Smooth muscle cell of the brain vasculature (primary cell): ENCODE measurements around the gene ZC3H7A.
A peak's percentile ranks its signal among the peaks of the same experiment; 100 is the strongest.
"Not testable (repeated sequence)": the region's sequence is repeated elsewhere in the genome, so short reads cannot be mapped to it uniquely, and the experiment has no call there.

ENCODE experiments used
- DNase-seq: peaks from one replicate; pipeline ENCODE4 v3.0.0-alpha.2; 2012; ENCODE audit warnings: low read depth, low spot score

ZC3H7A gene, protein sequence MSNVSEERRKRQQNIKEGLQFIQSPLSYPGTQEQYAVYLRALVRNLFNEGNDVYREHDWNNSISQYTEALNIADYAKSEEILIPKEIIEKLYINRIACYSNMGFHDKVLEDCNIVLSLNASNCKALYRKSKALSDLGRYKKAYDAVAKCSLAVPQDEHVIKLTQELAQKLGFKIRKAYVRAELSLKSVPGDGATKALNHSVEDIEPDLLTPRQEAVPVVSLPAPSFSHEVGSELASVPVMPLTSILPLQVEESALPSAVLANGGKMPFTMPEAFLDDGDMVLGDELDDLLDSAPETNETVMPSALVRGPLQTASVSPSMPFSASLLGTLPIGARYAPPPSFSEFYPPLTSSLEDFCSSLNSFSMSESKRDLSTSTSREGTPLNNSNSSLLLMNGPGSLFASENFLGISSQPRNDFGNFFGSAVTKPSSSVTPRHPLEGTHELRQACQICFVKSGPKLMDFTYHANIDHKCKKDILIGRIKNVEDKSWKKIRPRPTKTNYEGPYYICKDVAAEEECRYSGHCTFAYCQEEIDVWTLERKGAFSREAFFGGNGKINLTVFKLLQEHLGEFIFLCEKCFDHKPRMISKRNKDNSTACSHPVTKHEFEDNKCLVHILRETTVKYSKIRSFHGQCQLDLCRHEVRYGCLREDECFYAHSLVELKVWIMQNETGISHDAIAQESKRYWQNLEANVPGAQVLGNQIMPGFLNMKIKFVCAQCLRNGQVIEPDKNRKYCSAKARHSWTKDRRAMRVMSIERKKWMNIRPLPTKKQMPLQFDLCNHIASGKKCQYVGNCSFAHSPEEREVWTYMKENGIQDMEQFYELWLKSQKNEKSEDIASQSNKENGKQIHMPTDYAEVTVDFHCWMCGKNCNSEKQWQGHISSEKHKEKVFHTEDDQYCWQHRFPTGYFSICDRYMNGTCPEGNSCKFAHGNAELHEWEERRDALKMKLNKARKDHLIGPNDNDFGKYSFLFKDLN

DNA sequence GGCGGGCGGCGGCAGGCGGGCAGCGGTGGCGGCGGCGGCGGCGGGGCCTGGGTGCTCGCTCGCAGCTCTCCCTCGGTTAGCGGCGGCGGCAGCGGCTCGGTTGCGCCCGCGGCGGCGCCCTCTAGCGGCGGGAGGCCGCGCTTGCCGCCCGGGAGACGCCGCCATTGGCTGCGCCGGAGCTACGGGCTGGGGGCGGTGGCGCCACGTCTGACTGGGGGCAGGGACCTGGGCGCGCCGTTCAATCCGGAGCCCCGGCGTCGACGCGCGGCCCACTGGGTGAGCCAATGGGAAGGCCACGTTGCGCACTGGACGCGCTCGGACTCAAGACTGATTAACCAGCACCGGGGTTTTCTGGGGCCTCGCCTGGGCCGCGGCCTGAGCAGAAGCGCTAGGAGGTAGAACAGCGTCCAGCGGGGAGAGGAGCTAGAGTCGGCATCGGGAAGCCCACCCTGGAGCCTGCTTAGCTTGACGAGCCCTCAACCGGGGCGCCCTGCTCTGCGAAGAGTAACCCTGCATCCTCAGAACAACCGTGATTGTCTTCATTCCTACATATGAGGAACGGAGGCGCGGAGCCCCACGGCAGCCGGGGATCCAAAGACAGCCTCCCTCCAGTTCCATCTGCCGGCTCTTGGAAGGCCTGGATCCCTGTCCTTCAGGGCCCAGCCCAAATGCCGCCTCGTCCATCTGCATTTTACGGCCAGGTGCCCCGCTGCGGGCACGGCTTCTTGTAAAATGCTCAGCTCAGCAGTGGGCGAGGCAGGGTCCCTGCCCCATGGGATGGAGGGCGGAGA lies at the start of gene ZC3H7A:
Gene ZC3H7A (minus strand): TSS at position 93 of the 791 bp plus-strand sequence. CDS start 14,904 bp downstream, outside the sequence.
- DNase-seq, result peak; percentile 97

- DNase-seq, result no peak
These were observed 47.4 kb upstream of the ZC3H7A start for GRCh38 chr16:11844499-11844898.

GRCh38 chr16:11843861-11844260 lies 46.8 kb upstream of the ZC3H7A start:
- no peak for DNase-seq

- no peak for DNase-seq
These were observed 46.1 kb upstream of the ZC3H7A start for GRCh38 chr16:11843206-11843605.

DNA sequence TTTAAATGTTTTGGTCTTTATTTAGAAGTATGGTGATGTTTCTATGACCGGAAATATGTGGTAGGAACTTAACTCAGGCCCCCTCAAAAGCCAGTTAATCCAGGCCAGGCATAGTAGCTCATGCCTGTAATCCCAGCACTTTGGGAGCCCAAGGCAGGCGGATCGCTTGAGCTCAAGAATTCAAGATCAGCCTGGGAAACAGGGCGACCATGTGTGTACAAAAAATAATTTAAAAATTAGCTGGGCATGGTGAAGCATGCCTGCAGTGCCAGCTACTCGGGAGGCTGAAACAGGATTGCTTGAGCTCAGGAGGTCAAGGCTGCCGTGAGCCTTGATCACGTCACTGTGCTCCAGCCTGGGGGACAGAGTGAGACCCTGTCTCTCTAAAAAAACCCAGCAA lies 44.0 kb upstream of the ZC3H7A start:
- DNase-seq, result no peak

DNA sequence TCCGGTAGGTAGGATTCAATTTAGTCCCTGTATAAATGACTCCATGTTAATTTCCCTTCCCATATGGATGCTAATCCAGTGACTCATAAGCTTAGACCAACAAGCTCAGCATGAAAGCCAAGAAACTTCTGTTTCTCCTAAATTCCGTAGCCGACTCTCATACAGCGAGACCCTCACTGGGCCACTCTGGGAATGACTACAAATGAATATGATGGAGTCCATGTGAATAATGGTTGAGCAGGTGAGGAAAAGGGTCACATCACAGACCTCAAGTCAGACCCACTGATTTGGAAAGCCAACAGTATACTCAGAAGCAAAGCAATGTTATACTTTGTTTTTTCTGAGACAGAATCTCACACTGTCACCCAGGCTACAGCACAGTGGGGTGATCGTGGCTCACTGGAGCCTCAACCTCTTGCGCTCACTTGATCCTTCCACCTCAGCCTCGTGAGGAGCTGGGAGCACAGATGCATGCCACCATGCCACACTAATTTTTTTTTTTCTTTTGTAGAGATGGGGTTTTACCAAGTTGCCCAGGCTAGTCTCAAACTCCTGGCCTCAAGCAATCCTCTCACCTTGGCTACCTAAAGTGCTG lies 39.7 kb upstream of the ZC3H7A start:
- peak; percentile 45 for DNase-seq

- no peak for DNase-seq
These were observed 39.0 kb upstream of the ZC3H7A start for GRCh38 chr16:11835891-11836649.

- DNase-seq, result no peak
These were observed 38.3 kb upstream of the ZC3H7A start for GRCh38 chr16:11835309-11835708.

GRCh38 chr16:11833951-11834695 lies 37.1 kb upstream of the ZC3H7A start:
- peak; percentile 39 for DNase-seq

DNA sequence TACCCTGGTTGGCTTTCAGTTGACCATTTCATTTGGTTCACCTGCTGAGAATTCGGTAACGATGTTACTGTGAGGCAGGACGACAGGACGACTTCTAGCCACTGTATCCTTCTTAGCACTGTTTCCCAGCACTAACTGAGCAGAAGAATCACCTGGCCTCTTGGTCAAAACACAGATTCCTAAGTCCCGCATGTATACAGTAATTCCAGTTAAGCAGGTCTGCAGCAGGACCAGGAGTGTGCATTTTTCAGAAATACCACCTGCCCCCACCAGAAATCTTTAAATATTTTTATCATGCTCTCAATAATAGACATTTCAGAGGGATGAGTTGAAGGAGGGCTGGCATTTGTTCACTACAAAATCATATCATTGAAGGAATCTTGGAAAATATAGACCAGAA lies 31.6 kb upstream of the ZC3H7A start:
- DNase-seq, result no peak

GRCh38 chr16:11825520-11826165 lies 28.6 kb upstream of the ZC3H7A start:
- not testable (repeated sequence) for DNase-seq

GRCh38 chr16:11824362-11824761 lies 27.3 kb upstream of the ZC3H7A start:
- no peak for DNase-seq

- not testable (repeated sequence) for DNase-seq
These were observed 26.6 kb upstream of the ZC3H7A start for GRCh38 chr16:11823645-11824044.

- DNase-seq, result no peak
These were observed 22.7 kb upstream of the ZC3H7A start for GRCh38 chr16:11819798-11820197.

GRCh38 chr16:11818970-11819369 lies 21.9 kb upstream of the ZC3H7A start:
- DNase-seq, result not testable (repeated sequence)

- DNase-seq, result no peak
These were observed 19.1 kb upstream of the ZC3H7A start for GRCh38 chr16:11816123-11816522.

- not testable (repeated sequence) for DNase-seq
These were observed 17.7 kb upstream of the ZC3H7A start for GRCh38 chr16:11814800-11815199.

DNA sequence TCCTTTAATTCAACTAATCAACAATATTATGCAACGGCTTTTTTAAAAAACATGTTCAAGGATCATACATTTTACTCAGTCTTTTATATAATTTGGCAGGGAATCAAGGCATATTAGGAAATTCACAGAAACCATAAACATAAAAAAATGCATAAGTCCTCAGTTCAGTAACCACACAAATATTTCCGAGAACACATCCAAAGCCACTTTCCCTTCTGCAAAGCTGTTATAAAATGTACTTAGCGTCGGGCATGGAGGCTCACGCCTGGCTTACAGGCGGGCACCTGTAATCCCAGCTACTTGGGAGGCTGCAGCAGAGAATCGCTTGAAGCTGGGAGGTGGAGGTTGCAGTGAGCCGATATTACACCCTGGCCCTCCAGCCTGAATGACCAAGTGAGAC lies 9.7 kb upstream of the ZC3H7A start:
- DNase-seq, result no peak

DNA sequence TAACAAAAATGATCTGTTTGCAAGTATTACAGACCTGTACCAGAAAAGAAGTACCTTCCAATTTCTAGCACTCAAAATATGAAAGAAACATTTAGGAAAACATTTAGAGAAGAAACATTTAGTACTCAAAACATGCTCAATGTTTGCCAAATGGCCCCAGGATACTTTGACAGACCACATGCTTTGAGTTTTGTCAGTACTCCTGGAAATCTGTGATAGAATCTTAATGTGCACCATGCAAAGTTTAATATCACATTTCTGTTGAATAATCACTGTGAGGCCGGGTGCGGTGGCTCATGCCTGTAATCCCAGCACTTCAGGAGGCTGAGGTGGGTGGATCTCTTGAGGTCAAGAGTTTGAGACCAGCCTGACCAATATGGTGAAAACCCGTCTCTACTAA lies 8.5 kb upstream of the ZC3H7A start:
- no peak for DNase-seq
